Panc1 (cell line): ENCODE measurements around the gene GLB1L3. TPM values are rescaled to one million over a fixed set of nuclear protein-coding genes. Genes with fewer than 3 reads are reported as not detected.

Experiments used
- ATAC-seq: fragments of 200-7000 bp; cut with Tn5 transposase; 2 replicates; pipeline ENCODE4 v1.9.1; 2020; ENCODE audit warnings: mild to moderate bottlenecking, moderate library complexity
- BruUV-seq: library from RNA; stranded (reverse); fragments of 400-500 nt; replicated peaks from 2 replicates; lab custom pipeline; 2021; lab: Mats Ljungman, UMichigan
- CTCF ChIA-PET: fragments of 300-600 bp; sonication (Branson Sonifier 250); formaldehyde crosslinking; loops from one replicate; lab custom pipeline; 2022; ENCODE audit warnings: antibody characterized with exemption; lab: Charles Lee
- POLR2A ChIA-PET: fragments of 300-600 bp; sonication (Branson Sonifier 250); formaldehyde crosslinking; loops from one replicate; lab custom pipeline; 2022; ENCODE audit warnings: antibody characterized with exemption; lab: Charles Lee
- DNase-seq: peaks from one replicate; pipeline ENCODE4 v3.0.0-alpha.2; 2010; ENCODE audit warnings: low read depth, low spot score
- H3K27ac ChIP-seq: 2 replicates; pipeline ENCODE4 v1.5.1; 2011; ENCODE audit warnings: mild to moderate bottlenecking, low read length, inconsistent platforms
- H3K27me3 ChIP-seq: fragments of 200-500 bp; sonication (Bioruptor generic); 2 replicates; pipeline ENCODE4 v1.6.0; 2014; ENCODE audit warnings: low read length, inconsistent platforms; ENCODE audit not compliant: control insufficient read depth, insufficient read depth
- H3K36me3 ChIP-seq: fragments of 200-500 bp; sonication (Bioruptor generic); 2 replicates; pipeline ENCODE4 v1.5.1; 2014; ENCODE audit warnings: inconsistent platforms, mild to moderate bottlenecking, low read length, moderate library complexity; ENCODE audit not compliant: control insufficient read depth, insufficient read depth
- H3K4me1 ChIP-seq: 2 replicates; pipeline ENCODE4 v1.5.1; 2011; ENCODE audit warnings: inconsistent platforms, mild to moderate bottlenecking, low read length, moderate library complexity; ENCODE audit not compliant: control insufficient read depth, insufficient read depth
- H3K4me3 ChIP-seq, 2 experiments: 2 replicates each; pipeline ENCODE4 v1.5.1; 2011 to 2012; ENCODE audit warnings: low read depth in 2 of 2, low read length in 2 of 2, mild to moderate bottlenecking in 2 of 2, inconsistent platforms in 1 of 2, moderate library complexity in 1 of 2
- H3K9me3 ChIP-seq: fragments of 200-500 bp; sonication (Bioruptor generic); 2 replicates; pipeline ENCODE4 v1.5.1; 2014; ENCODE audit warnings: low read depth, mild to moderate bottlenecking, inconsistent platforms, low read length, moderate library complexity; ENCODE audit not compliant: control insufficient read depth, insufficient read depth
- CTCF ChIP-seq: fragments of 450-650 bp; IDR thresholded peaks from 2 replicates; pipeline ENCODE4 v1.5.1; 2017; ENCODE audit warnings: mild to moderate bottlenecking
- POLR2AphosphoS5 ChIP-seq: IDR thresholded peaks from 2 replicates; pipeline ENCODE4 v1.6.1; 2012; ENCODE audit warnings: mild to moderate bottlenecking, low read depth, low read length, moderate library complexity
- REST ChIP-seq, 2 experiments: IDR thresholded peaks; 2 replicates each; pipeline ENCODE4 v1.6.1; 2011 to 2012; ENCODE audit warnings: low read depth in 2 of 2, control low read depth in 1 of 2, low read length in 1 of 2, mild to moderate bottlenecking in 1 of 2, moderate library complexity in 1 of 2; ENCODE audit not compliant: insufficient read depth in 1 of 2
- SIN3A ChIP-seq: IDR thresholded peaks from 2 replicates; pipeline ENCODE4 v1.6.1; 2012; ENCODE audit warnings: low read depth, mild to moderate bottlenecking, low read length, moderate library complexity, borderline replicate concordance; ENCODE audit not compliant: insufficient read depth
- TCF7L2 ChIP-seq: IDR thresholded peaks from 2 replicates; pipeline ENCODE4 v1.6.1; 2011; ENCODE audit warnings: mild to moderate bottlenecking, low read depth, low read length, inconsistent platforms
- in situ Hi-C: cut with HindIII; loops from 2 replicates; pipeline ENCODE4 v1.10.0; 2016; ENCODE audit warnings: low sequenced_read_pairs, low pct_unique_long_range_greater_than_20kb
- intact Hi-C: fragments of 100-400 bp; cut with micrococcal nuclease; formaldehyde crosslinking; loops from one replicate; pipeline ENCODE4 v1.10.0; 2022; ENCODE audit not compliant: unreplicated experiment
- total RNA-seq: library from RNA; stranded (reverse); gene quantifications from one replicate; pipeline ENCODE4 v1.2.1, GENCODE V29; 2021; ENCODE audit not compliant: unreplicated experiment

GLB1L3 gene
- total RNA-seq, 1 experiment from 2014 or later, result not detected

GRCh38 chr11:134350381-134350780, 74.2 kb downstream of the GLB1L3 start:
- no peaks in the 10 kb centered on the region for H3K27me3 ChIP-seq
- H3K9me3 ChIP-seq, result no peaks in the 10 kb centered on the region
- no peak overlapping the region for H3K4me3 ChIP-seq
- no TSS peak for BruUV-seq
- ChIA-PET POLR2A (no interaction called here), CTCF (no interaction called here)
- no peak for TF ChIP-seq POLR2AphosphoS5
- no peak for TF ChIP-seq REST (IDR thresholded peaks at IDR 0.05; ENCODE audit: insufficient read depth in 1 of 2, low read depth in 2 of 2, low read length in 1 of 2)
- TF ChIP-seq CTCF, result no peak
- TF ChIP-seq SIN3A, result no peak
- no peak for TF ChIP-seq TCF7L2
- no peaks in the 10 kb centered on the region for H3K36me3 ChIP-seq
- no peak for DNase-seq
- in situ Hi-C loops, result no loop called here
- intact Hi-C loops, result no loop called here
- H3K27ac ChIP-seq, result no peak overlapping the region
- ATAC-seq, result no peak
- no peaks in the 10 kb centered on the region for H3K4me1 ChIP-seq

- POLR2A ChIA-PET, result no interaction called here
- H3K27ac ChIP-seq, result no peak overlapping the region
- in situ Hi-C loops, result no loop called here
These were observed 75.9 kb downstream of the GLB1L3 start for GRCh38 chr11:134352111-134352510.

More at GRCh38 chr11:134352111-134352510, 75.9 kb downstream of the GLB1L3 start:
- BruUV-seq, result no TSS peak
- intact Hi-C loops, result no loop called here
- Histone ChIP-seq H3K36me3 (no peaks in the 10 kb centered on the region), H3K4me1 (no peaks in the 10 kb centered on the region), H3K9me3 (no peaks in the 10 kb centered on the region), H3K4me3 (no peak overlapping the region), H3K27me3 (no peaks in the 10 kb centered on the region)
- CTCF ChIA-PET, result interaction anchor here (0.7 kb wide), 1 partner anchor 159 kb away, joined by 3 read pairs; no protein-coding TSS in a partner anchor
- ATAC-seq (no peak), DNase-seq (no peak)
- TF ChIP-seq TCF7L2 (no peak), SIN3A (no peak), POLR2AphosphoS5 (no peak), CTCF (no peak), REST (IDR thresholded peaks at IDR 0.05; ENCODE audit: insufficient read depth in 1 of 2, low read depth in 2 of 2, low read length in 1 of 2) (no peak)
